T-helper 9 cell (primary cell): ENCODE data around the gene VPS13C.

Source experiments
- DNase-seq: peaks from one replicate; pipeline ENCODE4 v3.0.0-alpha.2; 2020
- total RNA-seq, 2 donors: gene quantifications; one replicate each; lab custom pipeline; 2026; lab: John Stamatoyannopoulos, UW

Gene VPS13C, protein sequence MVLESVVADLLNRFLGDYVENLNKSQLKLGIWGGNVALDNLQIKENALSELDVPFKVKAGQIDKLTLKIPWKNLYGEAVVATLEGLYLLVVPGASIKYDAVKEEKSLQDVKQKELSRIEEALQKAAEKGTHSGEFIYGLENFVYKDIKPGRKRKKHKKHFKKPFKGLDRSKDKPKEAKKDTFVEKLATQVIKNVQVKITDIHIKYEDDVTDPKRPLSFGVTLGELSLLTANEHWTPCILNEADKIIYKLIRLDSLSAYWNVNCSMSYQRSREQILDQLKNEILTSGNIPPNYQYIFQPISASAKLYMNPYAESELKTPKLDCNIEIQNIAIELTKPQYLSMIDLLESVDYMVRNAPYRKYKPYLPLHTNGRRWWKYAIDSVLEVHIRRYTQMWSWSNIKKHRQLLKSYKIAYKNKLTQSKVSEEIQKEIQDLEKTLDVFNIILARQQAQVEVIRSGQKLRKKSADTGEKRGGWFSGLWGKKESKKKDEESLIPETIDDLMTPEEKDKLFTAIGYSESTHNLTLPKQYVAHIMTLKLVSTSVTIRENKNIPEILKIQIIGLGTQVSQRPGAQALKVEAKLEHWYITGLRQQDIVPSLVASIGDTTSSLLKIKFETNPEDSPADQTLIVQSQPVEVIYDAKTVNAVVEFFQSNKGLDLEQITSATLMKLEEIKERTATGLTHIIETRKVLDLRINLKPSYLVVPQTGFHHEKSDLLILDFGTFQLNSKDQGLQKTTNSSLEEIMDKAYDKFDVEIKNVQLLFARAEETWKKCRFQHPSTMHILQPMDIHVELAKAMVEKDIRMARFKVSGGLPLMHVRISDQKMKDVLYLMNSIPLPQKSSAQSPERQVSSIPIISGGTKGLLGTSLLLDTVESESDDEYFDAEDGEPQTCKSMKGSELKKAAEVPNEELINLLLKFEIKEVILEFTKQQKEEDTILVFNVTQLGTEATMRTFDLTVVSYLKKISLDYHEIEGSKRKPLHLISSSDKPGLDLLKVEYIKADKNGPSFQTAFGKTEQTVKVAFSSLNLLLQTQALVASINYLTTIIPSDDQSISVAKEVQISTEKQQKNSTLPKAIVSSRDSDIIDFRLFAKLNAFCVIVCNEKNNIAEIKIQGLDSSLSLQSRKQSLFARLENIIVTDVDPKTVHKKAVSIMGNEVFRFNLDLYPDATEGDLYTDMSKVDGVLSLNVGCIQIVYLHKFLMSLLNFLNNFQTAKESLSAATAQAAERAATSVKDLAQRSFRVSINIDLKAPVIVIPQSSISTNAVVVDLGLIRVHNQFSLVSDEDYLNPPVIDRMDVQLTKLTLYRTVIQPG (N-terminal part only)
- 417 to 475 reads per million in 2 donors for total RNA-seq

DNA sequence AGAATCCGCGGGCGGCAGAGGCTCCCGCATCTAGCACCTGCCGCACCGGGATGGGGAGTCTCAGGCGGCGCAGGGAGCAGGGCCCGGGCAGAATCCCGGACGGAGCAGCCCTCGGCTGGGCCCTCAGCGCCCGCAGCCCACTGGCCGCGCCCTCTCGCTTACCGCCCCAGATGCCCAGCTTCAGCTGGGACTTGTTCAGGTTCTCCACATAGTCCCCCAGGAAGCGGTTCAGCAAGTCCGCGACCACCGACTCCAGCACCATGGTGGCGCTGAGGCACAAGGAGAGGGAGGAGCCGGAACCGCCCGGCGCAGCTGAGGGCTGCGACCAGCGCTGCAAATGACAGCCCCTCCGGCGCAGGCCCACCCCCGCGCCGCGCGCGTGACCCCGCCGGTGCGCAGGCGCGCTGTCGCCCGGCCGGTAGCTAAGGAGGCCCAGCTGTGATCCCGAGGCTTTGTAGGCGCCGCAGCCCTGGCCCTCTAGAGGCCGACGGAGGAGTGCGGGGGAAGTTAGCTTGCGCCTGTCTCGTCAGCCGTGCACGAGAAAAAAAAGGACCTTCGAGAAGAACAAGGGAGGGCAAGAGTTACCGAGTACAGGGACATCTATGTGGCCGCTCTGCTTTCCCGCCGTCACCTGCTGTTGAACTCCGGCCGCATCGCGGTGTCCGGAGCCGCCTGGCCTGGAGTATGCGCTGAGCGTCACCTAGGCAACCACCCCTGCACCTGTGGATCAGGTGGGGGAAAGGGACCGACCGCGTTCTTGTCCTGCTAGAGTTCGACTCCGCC, at the start of gene VPS13C:
Gene VPS13C, minus strand, starts transcription at position 335 of the 783 bp plus-strand sequence. Its CDS starts 73 bp downstream, at position 262.
- DNase-seq, result peak; percentile 81

DNA sequence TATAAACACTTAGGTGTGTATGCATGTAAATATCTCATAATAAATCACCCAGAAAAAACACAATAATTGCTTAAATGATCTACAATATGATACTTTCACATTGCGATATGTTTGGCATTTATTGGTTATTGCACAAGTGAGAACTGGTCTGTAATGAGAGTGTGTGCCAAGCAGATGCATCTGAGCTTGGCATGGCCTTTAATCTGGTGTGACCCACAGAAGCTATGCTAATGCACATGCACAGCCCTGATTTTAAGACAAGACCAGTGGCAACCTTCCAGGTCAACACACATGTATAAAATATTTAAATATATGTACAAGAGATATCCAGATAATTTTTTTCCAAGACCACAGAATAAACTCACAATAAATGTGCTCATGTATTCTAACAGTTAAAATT, 49.2 kb upstream of the VPS13C start:
- no peak for DNase-seq

DNA sequence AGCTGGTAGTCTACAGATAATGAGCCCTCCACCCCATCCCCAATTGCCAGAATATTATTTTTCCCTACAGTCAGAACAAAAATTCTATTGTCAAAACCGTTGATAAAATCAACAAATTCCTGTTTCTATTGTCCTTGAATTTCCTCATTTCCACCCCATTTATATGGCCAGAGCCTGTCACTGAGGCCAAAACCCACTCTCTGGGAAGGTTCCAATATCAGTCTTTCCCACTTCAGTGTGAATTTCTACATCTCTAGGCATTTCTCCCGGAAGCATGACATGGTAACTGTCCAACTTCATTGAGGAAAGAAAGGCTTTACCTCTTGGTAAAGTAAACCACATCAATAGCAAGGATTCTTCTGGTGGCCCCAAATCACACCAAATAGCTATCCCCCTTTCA, 48.2 kb upstream of the VPS13C start:
- no peak for DNase-seq

DNA sequence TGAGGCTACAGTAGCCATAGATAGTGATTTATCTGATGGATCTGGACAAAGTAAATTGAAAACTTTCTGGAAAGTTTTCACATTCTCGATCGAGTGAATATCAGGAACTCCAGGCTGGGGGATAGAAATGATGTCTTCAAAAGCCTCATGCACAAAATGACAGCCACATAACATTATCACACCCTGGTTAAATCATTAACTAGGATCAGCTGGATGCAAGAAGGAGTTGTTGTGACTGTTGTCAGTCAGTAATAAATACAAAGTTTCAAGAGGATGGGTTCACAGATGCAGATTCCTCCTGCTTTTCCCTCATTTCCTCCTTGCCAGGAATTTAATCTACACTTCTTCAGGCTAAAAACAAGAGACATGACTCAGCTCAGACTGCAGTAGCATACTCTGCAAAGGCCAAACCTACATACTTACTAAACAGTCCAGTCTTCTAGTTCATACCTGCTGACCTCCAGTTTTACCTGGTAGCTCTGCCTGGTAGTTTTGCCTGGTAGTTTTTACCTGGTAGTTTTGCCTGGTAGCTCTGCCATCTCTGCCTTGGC, 47.4 kb upstream of the VPS13C start:
- DNase-seq, result no peak

DNA sequence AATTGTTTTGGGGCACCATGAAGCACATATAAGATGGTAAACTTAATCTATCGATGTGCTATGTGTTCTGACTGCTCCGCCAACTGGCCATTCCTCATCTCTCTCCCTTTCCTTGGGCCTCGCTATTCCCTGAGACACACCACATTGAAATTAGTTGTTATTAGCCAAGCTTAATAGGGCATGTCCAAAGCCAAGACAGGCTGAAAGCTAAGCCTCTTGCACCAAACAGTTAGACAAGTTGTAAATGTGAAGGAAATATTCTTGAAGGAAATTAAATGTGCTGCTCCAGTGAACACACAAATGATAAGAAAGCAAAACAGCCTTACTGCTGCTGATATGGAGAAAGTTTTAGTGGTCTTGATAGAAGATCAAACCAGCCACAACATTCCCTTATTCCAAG, 45.8 kb upstream of the VPS13C start:
- no peak for DNase-seq

DNA sequence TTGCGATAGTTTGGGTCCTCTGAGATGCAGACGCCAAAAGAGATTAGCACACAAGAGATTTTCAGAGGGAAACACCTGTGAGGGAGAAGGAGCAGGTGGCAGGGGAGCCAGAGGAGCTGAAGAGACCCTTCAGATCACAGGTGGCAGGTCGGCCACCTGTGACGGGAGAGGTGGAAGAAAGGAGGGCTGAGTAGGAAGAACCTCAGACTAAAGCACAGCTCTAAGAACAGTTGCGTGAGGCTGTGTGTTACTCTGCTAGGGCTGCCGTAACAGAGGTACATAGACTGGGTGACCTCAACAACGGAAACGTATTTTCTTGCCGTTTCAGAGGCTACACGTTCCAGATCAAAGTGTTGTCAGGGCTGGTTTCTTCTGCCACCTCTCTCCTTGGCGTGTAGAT, 45.0 kb upstream of the VPS13C start:
- no peak for DNase-seq

DNA sequence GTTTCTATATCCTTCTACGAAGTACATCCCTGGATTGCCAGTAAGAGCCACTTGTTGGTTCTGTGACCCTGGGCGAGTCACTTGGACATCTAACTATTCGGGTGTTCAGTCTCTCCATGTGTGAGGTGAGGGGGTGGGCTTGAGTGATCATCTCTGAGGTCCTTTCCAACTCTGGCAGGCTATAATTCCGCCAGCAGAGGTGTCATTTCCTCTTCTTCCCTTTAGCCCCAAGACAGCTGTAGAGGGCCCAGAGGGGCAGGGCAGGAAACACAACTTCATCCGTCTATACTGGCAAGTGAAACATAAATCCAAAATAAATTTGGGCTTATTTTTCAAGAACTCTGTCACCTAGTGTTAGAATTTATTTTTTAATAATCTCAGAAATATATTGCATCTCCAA, 44.6 kb upstream of the VPS13C start:
- no peak for DNase-seq

DNA sequence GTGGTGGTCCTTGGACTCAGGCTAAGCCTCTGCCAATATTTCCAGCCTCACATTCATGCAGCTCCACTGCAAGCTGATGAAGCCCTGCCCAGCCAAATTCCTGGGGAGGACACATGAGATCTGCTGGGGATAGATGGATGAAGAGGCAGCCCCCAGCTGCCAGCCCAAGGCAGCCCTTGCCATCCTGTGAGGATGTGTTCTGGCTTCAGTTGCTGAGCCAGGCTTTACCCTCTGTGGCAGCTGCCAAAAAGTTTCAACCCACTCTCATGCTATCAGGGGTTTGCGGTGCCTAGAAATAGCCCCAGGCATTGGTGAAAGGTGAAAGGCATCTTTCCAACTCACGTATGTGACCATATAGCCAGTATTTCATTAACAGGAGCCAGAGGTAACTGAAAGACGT, 44.2 kb upstream of the VPS13C start:
- DNase-seq, result no peak

DNA sequence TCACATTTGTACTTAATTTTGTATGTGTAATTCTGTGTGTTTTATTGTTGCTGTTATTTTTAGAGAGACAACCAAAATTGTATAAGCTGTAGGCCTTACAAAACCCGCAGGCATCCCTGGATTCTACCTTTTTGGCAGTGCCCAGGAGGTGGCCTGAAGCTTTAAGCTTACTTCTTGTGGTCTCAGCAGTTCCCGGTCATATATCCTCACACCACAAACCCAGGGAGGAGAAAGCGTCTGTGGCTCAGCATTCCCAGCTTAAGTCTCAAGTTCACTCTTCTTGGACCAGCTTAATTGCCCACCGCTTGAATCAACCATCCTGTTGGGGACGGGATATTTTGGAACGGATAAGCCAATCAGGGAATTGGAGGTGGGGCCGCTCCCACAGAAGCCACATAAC, 43.2 kb upstream of the VPS13C start:
- DNase-seq, result no peak

DNA sequence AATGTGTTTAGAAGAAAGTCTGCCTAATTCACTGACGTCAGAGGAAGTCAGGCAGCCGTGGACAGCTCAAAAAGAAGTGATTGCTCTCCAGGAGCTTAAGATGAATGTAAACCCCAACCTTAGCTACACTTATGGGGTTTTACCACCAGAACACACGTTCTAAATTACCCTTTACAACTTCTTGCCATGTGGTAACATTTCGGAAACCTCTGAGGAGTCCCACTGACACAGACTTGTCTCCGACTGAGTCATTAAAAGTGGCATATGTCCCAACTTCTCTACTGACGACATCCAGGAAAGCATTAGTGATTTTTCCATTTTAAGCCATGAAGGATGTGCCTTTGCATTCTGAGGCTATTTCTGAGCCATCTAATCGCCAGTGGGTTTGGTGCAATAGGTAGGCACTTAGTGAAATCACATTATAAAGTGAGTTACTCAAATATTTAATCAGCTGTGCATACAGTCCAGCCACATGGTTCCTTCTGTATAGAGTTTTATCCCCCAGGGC, 38.9 kb upstream of the VPS13C start:
- no peak for DNase-seq

DNA sequence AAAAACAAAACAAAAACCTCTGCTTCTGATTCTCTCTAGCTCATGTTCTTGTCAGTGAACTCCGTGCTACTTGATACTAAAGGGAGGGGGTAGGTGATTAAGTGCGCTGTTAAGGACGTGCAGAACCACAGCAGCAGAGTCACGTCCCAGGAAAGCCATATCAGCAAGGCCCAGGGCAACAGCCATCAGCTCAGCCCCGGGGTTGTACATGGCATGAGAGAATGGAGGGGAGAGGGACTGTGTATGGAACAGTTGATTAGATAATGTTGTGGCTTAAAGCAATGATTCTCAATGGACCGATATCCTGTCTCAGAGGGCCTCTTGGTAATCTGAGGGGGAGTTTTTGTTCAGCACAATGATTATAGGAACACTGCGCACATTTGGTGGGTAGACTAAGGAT, 34.1 kb upstream of the VPS13C start:
- DNase-seq, result no peak

DNA sequence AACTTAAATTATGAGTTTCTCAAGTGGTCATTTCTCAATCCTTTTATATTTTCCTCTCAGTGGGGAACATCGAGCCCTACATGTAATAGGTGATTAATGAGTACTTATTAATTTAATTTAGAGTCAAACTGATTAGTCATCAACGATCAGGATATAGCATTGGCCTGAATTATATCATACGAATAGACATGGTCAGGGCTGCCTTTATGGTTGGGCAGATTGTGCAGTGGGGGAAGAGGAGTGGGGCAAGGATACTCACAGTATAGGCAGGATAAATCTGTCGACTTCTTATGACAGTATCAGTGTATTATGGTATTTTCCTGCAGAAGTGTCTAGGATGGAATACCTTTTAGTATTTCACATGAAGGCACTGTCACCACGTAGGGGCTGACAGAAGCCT, 33.6 kb upstream of the VPS13C start:
- DNase-seq, result no peak

DNA sequence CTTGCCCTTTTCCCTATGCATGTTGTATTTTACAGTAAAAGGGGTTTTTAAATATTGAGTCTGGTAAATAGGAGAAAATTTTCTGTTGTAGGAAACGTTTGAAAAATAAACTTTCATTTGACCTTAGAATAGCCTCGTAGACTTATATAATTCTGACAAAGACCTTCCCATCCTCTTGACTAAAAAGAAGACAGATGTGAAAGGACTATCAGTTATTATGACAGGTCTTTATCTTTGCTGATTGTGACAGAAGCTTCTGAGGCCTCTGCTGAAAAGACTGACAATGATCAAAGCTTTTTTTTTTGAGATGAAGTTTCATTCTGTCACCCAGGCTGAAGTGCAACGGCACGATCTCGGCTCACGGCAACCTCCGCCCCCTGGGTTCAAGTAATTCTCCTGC, 30.7 kb upstream of the VPS13C start:
- DNase-seq, result no peak

DNA sequence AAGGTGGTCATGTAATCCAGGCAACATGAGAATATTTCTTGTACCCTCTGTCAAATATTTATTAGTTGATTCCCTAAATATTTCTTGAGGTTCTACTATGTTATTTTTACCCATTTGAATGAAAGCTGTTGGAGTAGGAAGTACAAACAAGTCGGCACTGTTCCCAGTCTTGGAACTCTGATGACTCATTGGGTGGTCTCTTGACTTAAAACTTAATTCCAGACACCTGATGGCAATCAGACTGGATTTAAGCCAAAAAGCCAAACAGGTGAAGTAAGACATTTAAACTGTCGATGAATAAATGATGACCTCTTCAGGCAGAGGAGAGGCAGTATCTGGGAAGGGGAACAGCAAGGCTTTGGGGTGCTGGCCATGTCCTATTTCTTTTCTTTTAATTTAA, 29.4 kb upstream of the VPS13C start:
- DNase-seq, result no peak

DNA sequence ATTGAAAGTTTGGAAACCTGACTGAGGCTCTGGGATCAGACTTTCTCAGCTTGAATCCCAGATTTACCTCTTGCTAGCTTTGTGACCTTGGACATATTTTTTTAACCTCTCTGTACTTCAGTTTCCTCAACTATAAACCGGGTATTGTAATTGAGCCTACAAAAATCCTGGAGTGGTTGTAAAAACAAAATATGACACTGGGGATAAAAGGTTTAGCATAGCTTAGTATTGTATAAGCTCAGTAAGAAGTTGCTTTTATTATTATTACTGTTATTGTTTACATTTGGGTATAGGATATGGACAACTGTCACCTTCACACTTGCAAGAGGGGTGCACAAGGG, 28.1 kb upstream of the VPS13C start:
- DNase-seq, result no peak

DNA sequence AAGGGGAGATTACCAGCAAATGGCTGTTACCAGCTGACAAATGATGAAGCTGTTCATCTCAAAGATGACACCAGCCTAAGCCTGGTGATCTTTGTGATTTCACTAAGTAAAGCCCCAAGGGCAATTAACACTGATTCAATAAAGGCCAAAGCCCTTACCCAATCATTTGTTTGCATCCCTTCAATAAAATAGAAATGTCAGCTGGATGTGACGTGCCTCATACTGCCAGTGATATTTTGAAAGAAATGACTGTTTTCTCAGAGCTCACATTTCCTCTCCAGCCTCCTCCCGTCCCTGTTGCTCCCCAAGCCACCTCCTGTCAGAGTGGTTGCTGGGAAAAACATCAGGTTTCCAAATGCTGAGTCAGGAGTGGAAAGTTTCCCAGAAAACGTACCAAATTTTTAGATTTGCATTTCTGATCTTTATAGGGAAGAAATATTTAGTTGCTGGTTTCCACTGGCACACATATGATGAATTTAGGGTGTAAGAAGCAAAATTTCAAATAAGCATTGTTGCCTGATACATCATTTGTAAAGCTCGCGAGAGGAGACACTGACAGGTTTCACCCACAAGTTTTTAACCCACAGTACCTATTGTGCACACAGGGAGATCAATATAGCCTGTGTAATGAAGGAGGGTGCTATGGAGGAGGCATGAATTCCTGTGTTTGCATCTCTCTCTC, 27.6 kb upstream of the VPS13C start:
- no peak for DNase-seq

DNA sequence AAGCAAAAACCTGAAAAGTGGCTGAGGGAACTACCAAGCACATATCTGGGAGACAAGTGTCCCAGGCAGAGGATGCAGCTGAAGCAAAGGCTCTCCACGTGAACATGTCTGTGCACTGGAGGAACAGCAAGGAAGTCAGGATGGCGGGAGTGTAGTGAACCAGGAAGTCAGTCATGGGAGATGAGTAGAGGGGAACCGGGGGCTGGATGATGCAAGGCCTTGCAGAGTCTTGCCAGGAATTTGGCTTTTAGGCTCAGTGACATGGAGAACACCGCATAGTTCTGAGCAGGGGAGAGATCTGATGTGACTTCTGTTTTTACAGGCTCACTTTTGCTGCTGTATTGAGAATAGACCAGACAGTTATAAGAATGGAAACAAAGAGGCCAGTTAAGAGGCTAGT, 25.5 kb upstream of the VPS13C start:
- no peak for DNase-seq

DNA sequence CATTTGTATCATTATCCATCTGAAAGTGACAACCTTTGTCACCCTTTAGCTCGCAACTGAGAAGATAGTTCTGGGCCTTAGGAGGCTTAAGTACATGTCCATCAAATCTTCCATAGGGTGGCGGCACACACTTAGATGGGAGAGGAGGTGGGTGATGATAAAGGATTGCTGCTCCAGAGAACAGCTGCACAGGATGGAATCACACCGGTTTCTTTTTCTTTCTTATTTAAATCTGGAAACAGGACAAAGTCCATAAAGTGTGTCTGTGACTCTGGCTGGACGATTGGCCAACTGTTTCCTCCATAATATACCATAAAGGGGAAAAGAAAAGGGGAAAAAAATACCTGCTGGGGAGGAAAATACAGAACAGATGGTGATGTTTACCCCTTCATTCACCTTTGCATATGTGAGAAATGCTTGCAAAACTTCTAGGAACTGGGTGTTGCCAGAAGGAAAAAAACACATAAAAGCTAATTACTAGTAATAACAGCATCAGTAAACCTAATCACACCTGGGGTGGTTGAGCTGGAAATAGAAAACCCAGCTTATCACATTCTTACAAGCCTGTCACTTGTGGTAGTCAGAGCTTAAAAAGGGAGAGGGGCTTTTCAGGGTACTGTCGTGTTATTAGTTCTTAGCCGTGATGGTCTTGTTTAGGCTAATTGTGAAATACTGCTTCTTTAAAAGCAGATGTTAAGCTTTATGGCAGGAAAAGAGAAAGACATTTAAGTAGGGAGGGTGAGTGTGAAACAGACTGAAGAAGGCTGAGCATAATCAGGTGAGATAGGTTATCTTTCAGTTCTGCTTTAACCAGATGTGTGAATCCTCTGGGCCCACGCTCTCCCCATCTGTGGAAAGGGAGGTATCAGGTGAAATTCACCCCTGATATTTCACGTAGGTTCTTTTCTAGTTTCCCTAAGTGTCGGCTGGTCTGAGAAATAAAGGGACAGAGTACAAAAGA, 23.2 kb upstream of the VPS13C start:
- DNase-seq, result no peak

DNA sequence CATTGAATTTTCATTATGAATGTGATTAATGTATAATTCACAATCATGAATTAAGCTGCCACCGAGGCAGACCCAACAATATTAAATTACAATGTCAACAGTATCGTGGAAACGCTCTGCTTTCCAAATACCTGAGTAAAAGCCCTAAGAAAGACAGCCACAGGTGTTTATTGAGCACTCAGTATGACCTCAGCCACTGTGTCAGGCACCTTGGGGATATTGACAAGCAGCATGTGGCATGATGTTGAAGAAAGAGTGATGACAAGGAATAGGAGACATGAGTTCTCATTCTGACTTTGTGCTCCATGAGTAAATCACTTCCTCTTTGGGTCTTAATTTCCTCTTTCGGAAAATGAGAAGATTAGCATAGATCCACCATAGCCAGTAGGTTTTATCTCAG, 19.3 kb upstream of the VPS13C start:
- no peak for DNase-seq
